ENCODE data around the gene MLIP. TPM values are rescaled to one million over a fixed set of nuclear protein-coding genes. Genes with fewer than 3 reads are reported as not detected.

Gene MLIP
- total RNA-seq, 4 donors from 2014 or later: 0.42 to 3.5 (median 1.2) TPM

- Histone ChIP-seq H3K27me3 (no peaks in the 10 kb centered on the region), H3K27ac (replicated peaks in 1 of 4) (no peak overlapping the region), H3K4me3 (no peak overlapping the region), H3K36me3 (peaks cover 0 to 2% (median 0%) of the 10 kb centered on the region in 4 donors), H3K4me1 (no peaks in the 10 kb centered on the region), H3K9me3 (no peaks in the 10 kb centered on the region)
- TF ChIP-seq POLR2A (IDR thresholded peaks at IDR 0.05; ENCODE audit: low read depth) (no peak), POLR2AphosphoS5 (IDR thresholded peaks at IDR 0.05) (no peak), EP300 (IDR thresholded peaks at IDR 0.05) (no peak), CTCF (IDR thresholded peaks at IDR 0.05) (no peak)
- DNase-seq (ENCODE audit: extremely low spot score): no peak
- intact Hi-C loops (cut with DNase I): no loop called here
Measured at GRCh38 chr6:54157405-54157804, 46.2 kb downstream of the MLIP start.

DNA sequence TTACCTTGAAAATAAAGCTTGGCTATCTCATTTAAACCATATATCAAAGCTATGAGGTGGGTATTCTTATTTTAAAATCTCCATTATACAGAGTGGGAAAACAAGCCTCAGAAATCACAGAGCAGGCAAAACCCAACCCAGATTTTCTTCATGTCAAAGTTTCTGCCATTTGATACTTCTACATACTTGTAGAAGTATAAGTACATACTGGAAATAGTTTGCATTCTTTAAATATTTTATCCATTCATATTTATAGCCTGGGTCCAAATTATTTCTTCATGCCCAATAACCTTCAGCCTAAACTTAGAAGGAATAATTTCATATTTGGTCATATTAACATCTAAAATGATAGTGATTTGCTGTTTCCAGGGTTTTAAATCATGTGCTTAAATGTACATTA is 61.8 kb downstream of the MLIP start:
- H3K4me3 ChIP-seq: no peak overlapping the region
- TF ChIP-seq CTCF (IDR thresholded peaks at IDR 0.05): no peak
- no peak for TF ChIP-seq POLR2AphosphoS5 (IDR thresholded peaks at IDR 0.05)
- H3K36me3 ChIP-seq: peaks cover 0 to 28% (median 0%) of the 10 kb centered on the region in 4 donors
- no peaks in the 10 kb centered on the region for H3K9me3 ChIP-seq
- intact Hi-C loops (cut with DNase I): no loop called here
- no peak for DNase-seq (ENCODE audit: extremely low spot score)
- no peaks in the 10 kb centered on the region for H3K4me1 ChIP-seq
- H3K27me3 ChIP-seq: no peaks in the 10 kb centered on the region
- H3K27ac ChIP-seq (replicated peaks in 1 of 4): no peak overlapping the region

- WGBS: 0% methylated on average over 1 of the region's 1 CpG
- no peak for TF ChIP-seq POLR2AphosphoS5 (IDR thresholded peaks at IDR 0.05)
- TF ChIP-seq CTCF (IDR thresholded peaks at IDR 0.05): no peak
- TF ChIP-seq POLR2A (IDR thresholded peaks at IDR 0.05; ENCODE audit: low read depth): no peak
- no peak for TF ChIP-seq EP300 (IDR thresholded peaks at IDR 0.05)
- intact Hi-C loops (cut with DNase I): no loop called here
- Histone ChIP-seq H3K27me3 (no peaks in the 10 kb centered on the region), H3K27ac (replicated peaks in 1 of 4) (no peak overlapping the region), H3K4me1 (no peaks in the 10 kb centered on the region), H3K9me3 (no peaks in the 10 kb centered on the region), H3K36me3 (peaks cover 0 to 9% (median 0%) of the 10 kb centered on the region in 4 donors), H3K4me3 (no peak overlapping the region)
- no peak for DNase-seq (ENCODE audit: extremely low spot score)
Measured at GRCh38 chr6:54179152-54179551, 67.9 kb downstream of the MLIP start.

DNA sequence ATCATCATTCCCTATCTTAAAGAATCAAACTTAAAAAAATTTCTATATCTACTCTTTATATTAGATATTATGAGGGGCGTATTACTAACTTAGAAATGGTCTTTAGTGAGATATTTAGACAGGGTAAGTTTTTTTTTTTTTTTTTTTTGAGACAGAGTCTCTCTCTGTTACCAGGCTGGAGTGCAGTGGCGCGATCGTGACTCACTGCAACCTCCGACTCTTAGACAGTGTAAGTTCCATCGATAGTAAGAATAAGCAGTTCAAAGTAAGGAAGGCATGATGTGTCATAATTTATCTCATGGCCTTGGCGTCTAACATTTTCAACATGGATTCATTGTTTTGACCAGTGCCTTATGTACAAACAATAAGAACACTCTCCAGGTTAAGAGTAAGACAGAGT is 72.4 kb downstream of the MLIP start:
- Histone ChIP-seq H3K4me1 (no peaks in the 10 kb centered on the region), H3K9me3 (no peaks in the 10 kb centered on the region), H3K36me3 (no peaks in the 10 kb centered on the region), H3K27ac (replicated peaks in 1 of 4) (no peak overlapping the region), H3K27me3 (no peaks in the 10 kb centered on the region), H3K4me3 (no peak overlapping the region)
- intact Hi-C loops (cut with DNase I): no loop called here
- WGBS: 91% methylated on average over 7 of the region's 7 CpGs
- TF ChIP-seq EP300 (IDR thresholded peaks at IDR 0.05) (no peak), CTCF (IDR thresholded peaks at IDR 0.05) (no peak), POLR2A (IDR thresholded peaks at IDR 0.05; ENCODE audit: low read depth) (no peak), POLR2AphosphoS5 (IDR thresholded peaks at IDR 0.05) (no peak)
- DNase-seq (ENCODE audit: extremely low spot score): no peak

- H3K4me1 ChIP-seq: no peaks in the 10 kb centered on the region
- TF ChIP-seq CTCF (IDR thresholded peaks at IDR 0.05) (no peak), POLR2AphosphoS5 (IDR thresholded peaks at IDR 0.05) (no peak), POLR2A (IDR thresholded peaks at IDR 0.05; ENCODE audit: low read depth) (no peak), EP300 (IDR thresholded peaks at IDR 0.05) (no peak)
- H3K27me3 ChIP-seq: no peaks in the 10 kb centered on the region
- H3K9me3 ChIP-seq: no peaks in the 10 kb centered on the region
- H3K4me3 ChIP-seq: no peak overlapping the region
- WGBS: 94% methylated on average over 1 of the region's 1 CpG
- intact Hi-C loops (cut with DNase I): no loop called here
- DNase-seq (ENCODE audit: extremely low spot score): no peak
- H3K27ac ChIP-seq (replicated peaks in 1 of 4): no peak overlapping the region
- peaks cover 0 to 4% (median 0%) of the 10 kb centered on the region in 4 donors for H3K36me3 ChIP-seq
Measured at GRCh38 chr6:54185885-54186284, 74.6 kb downstream of the MLIP start.
